ENCODE data around the gene IL27RA.

GRCh38 chr19:13997631-13997962 is 34.0 kb upstream of the IL27RA start:
- TF ChIP-seq CTCF (IDR thresholded peaks at IDR 0.05) = no peak
- no peak for TF ChIP-seq POLR2A (IDR thresholded peaks at IDR 0.05)

All from Peyer's patch (tissue), 4 donors.